HG03521 (cell line): Measurements from ENCODE around the gene SULT1E1.
A peak's percentile ranks its signal among the peaks of the same experiment; 100 is the strongest.
"Not testable (repeated sequence)": the region's sequence is repeated elsewhere in the genome, so short reads cannot be mapped to it uniquely, and the experiment has no call there.

ENCODE experiments used
- ATAC-seq: cut with Tn5 transposase; IDR thresholded peaks from one replicate; pipeline ENCODE4 v1.9.1; 2021; ENCODE audit warnings: mild to moderate bottlenecking, moderate library complexity; ENCODE audit not compliant: unreplicated experiment

The SULT1E1 gene

DNA sequence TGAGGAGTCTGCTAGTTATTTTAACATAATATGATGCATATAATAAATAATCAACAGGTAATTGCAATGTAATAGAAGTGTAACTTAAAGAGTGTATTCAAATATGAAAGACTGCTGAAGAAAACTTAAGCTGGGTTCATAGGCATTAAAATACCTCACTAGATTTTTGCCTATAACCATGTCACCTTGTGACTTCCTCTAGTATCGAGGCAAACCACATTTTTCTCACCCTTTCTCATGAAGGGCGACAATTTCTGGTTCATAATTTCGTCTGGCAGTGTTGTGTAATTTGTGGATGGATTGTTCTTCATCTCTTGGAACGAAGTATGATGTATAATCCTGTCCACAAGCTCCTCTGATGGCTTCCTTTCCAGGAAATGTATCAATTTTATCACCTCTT lies 16.0 kb downstream of the SULT1E1 start:
- no peak for ATAC-seq

DNA sequence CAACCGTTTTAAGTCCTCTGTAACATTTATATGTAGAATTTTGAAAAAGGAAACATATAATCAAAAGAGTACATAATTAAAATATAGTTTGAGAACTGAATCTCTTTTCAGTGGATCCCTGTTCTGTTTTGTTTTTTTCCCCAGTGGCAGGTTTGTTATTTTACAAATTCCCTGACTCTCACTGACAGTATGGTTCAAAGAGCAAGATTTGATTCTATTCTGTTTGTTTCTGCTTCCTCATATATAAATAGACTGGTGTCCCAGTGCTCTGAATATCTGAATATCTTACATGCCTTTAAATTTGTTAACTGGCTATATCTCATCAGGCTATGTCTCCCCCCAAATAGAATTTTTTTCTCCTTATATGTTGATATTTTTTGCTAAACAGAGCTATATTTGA lies 16.6 kb downstream of the SULT1E1 start:
- ATAC-seq: no peak

DNA sequence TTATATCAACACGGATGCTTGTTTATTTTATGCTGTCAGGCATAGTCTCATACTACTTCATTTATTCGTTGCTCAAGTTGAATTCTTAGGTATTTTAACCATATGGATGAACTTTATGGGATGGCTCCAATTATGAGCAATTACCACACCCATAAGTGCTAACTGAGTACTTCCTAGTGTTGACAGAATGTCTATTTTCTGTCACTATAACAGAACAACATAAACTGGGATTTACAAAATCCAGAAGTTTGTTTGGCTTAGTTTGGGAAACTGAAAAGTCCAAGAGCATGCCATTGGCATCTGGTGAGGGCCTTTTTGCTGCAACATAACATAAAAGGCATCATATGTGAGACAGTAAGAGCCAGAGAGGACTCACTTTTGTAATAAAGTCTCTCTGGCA lies 21.0 kb downstream of the SULT1E1 start:
- ATAC-seq: no peak

DNA sequence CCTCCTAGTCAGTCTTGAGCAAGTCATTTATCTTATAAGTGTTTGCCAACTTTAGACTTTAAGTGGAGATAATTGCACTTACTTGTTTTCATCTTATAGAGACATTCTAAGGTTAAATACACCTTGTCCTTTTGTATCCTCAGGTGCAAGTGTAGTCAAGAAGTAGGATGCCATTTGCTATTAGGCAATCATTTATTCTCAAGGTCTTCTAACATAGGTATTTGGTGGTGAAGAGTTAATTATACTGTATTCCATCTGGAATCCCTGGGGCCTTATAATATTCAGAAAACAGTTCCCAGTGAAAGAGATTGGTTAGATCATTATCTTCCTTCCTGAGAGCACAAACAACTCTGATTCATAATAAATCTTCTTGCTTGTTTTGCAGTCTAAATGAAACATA lies 23.7 kb downstream of the SULT1E1 start:
- ATAC-seq: no peak

DNA sequence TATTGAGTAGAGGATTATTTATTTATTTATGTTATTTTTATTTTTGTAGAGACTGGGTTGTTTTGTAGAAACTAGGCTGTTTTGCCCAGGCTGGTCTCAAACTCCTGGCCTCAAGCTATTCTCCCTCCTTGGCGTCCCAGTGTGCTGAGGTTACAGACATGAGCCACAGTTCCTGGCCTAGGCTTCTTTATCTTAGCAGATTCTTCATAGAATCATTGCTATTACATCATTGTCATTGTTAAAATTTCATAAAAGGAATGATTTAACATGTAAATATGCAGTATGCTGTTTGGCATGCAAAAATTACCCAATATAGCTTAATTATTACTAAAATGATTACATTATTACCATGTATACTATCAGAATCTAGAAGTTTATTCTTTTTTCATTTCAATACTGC lies 24.2 kb downstream of the SULT1E1 start:
- no peak for ATAC-seq

DNA sequence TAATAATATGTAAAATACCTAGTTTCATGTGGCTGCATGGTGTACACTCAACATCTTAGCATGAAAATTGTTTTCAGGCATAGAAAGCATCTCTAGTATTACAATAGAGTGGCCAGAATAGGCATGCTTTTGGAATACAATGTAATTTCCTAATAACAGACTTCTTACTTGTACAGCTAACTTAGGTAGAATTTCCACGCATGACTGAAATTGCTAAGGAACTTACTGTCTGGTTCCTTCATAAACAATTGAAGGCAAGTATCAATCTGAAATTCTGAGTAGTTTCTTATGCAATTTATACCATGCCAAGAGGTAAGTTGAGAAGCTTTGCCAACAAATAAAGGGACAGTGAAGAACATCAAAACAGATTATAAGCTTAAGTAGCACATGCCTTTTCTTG lies 26.7 kb downstream of the SULT1E1 start:
- no peak for ATAC-seq

DNA sequence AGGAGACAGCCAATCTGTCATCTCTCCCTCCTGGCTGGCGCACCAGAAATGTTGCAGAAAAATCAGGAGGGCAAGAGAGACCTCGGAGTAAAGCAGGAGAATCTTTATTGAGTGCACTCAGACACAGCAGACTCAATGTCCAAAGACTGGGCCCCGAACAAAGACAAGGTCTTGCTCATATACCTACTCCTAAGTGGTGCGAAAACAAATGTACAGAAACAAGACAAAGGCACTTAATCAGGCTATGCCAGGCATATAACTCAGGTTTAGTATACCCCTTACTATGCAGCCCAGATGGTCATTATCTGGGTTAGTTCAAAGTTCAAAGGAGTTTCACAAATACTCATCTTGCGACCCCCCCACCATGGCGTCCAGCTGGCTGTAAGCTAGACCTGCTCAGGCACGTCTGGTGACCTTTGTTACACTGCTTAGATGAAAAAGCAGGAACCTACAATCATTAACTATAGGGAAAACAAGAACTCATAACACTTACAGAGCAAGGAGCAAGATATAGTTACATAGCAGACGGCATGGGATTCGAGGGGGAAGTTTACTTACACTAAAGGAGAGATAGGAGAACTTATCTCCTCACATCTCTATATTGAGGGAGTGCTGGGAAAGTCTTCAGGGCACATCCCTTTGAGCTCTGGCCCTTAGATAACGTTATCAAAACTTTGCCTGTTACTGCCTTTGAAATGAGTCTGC lies 27.5 kb downstream of the SULT1E1 start:
- no peak for ATAC-seq

DNA sequence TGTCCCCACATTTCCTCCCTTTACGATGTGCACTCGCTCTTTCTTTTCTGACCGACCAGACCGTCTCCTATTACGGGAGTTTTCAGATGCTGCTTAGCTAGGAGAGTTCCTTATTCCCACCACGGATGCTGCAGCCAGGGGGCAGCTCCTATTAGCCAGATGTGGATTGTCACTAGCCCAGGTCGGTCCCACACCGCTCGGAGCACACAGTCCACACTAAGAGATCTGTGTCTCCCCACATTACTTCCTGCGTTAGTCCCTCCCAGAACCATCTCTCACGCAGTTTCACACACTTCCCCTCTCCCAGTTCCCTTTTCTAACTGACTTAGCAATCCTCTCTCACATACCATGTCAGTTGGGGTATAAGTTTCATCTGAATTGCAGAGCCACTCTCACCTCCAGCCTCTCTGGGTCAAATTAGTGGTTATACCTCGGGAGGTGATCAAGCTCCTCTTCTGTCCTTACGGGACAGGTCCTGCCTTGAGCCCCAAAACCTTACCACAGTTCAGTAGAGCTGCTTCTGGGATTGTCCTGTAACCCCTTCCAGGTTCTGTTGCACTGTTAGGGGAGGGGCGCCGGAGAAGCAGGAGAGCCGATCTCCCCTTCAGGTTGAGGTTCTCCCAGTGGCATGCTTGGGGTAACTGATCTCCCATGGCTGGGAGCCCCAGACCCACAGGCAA lies 28.2 kb downstream of the SULT1E1 start:
- ATAC-seq: no peak

DNA sequence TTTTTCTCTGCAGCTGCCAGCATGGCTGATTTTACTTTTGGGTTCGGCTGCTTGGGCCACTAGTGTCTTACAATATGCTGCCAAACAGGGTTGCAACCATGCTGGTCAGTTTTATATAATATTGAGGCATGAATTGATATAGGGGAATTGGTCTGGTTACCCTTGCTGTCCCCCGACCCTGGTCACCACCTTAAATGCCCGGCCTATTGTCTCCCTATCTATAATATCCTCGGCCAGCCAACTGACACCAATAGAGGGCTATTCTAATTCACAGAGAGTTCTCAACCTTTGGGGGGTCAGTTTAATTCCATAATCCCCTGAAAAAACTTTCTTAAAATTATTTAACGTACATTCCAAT lies 28.7 kb downstream of the SULT1E1 start:
- no peak for ATAC-seq

DNA sequence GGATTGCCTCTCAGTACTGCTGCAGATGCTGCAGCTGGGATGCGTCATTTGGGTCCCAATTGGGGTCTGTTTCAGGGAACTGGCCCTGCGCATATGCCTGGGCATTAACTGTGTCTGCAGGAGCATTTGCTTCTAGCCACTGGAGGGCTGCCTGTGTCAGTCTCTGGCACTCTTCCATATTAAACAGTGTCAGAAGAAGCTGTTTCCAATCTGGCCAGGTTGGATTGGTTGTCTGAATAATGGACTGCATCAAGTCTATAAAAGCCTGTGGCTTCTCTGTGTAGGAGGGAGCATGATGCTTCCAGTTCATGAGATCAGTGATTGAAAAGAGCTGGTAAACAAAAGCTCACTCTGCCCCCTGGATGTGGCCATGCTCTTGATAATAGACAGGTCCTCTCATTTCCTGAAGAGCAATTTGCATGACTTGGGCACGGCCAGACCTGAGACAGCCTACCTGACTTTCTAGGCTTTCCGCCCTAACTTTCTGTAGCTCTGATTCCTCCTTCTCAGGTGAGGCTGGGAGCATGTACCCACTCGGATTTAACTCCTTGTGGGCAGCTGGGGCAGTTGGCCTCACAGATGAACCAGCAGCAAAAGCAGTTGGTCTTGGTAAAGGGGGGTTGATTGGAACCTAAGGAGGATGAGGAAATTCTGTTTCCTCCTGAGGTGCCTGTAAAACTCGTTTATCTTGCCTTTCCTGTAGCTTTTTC lies 29.2 kb downstream of the SULT1E1 start:
- ATAC-seq: no peak

DNA sequence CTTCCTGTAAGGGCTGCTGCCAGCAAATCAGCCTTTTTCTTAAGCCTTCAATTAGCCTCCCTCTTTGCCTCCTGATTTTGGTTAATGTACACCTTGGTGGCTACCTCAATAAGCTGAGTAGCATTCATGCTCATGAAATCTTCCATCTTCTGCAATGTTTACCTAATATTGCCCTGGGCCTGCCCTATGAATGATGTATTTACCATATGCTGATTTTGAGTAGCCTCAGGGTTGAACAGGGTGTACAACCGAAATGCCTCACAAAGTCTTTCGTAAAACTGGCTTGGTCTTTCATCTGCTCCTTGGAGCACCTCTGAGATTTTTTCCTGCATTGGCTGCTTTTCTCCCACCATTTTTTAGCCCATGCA lies 29.8 kb downstream of the SULT1E1 start:
- no peak for ATAC-seq

DNA sequence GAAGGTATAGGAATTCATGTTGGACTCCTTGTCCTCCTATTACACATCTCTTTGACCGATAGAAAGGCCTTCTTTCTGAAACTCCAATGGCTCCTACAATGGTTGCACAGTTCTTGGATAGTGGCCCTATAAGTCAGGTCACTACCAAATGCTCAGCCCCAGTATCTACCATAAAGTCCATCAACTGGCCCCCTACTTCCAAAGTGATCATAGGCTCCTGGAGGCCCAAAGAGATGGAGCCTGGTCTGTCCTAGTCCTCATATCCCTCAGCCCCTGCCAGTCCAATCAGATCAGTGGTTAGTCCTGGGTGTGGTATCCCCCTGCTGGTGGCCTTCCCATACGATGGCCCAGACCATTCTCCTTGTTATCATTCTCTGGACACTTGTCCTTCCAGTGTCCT lies 30.3 kb downstream of the SULT1E1 start:
- ATAC-seq: no peak

DNA sequence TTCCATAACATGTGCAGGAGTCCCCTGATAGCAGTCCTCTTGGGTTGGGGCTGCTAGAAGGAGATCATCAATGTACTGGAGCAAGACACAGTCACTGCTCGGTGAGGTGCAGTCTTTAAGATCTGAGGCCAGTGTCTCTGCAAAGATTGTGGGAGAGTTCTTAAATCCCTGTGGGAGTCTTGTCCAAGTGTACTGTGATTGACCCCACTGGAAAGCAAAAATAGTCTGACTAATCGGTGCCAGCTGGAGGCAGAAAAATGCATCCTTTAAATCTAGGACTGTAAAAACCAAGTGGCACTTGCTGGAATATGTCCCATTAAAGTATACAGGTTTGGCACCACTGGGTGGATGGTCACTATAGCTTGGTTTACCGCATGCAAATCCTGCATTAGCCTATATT lies 31.1 kb downstream of the SULT1E1 start:
- ATAC-seq: no peak

DNA sequence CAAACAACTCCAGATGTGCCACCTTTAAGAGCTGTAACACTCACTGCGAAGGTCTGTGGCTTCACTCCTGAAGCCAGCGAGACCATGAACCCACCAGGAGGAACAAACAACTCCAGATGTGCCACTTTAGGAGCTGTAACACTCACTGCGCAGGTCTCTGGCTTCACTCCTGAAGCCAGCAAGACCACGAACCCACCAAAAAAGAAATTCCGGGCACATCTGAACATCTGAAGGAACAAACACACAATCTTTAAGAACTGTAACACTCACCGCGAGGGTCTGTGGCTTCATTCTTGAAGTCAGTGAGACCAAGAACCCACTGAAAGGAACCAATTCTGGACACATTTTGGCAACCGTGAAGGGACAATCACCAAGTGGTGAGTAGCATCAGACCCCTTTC lies 34.9 kb downstream of the SULT1E1 start:
- not testable (repeated sequence) for ATAC-seq

DNA sequence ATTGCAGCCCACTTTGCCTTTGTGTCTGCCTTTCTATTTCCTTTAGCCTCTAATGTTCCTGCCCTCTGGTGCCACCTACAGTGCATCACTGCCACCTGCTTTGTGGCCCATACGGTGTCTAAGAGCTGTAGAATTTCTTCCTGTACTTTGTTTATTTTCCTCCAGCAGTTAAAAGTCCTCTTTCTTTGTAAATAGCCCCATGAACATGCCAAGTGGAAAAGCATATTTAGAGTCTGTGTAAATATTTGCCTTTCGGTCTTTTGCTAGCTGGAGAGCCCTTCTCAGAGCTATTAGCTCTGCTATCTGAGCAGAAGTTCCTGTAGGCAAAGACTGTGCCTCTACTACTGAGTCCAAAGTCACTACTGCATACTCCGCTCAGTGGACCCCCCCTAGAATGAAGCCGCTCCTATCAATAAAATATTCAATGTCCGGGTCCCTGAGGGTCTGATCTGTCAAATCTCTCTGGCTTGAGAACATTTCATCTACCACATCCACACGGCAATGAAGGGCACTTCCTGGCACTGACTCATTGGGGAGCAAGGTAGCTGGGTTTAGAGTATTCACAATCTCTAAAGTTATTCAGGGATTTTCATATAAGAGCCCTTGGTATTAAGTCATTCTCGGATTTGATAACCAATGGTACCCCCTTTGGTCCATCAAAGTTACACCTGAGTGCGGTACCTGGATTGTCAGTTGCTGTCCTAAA lies 36.3 kb downstream of the SULT1E1 start:
- peak; percentile 82 for ATAC-seq

DNA sequence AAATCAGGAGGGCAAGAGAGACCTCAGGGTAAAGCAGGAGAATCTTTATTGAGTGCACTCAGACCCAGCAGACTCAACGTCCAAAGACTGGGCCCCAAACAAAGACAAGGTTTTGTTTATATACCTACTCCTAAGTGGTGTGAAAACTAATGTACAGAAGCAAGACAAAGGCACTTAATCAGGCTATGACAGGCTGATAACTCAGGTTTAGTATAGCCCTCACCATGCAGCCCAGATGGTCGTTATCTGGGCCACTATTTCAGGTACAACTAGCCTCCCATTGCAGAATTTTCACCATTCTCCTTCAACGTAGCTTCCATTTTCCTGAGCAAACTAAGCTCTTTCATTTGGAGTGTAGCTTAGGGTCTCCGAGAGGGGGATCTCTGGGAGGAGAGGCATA lies 36.9 kb downstream of the SULT1E1 start:
- ATAC-seq: no peak

DNA sequence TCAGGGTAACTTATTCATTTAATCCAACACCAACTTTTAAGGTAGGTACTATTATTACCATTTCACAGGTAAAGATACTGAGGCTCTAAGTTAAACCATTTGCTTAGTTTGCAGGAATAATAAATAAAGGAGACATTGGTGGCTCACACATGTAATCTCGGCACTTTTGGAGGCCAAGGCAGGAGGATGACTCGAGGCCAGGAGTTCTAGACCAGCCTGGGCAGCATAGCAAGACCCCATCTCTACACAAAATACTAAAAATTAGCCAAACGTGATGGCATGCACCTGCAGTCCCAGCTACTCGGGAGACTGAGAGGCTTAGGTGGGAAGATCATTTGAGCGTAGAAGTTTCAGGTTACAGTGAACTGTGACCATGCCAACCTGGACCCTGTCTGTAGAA lies 37.7 kb downstream of the SULT1E1 start:
- no peak for ATAC-seq

DNA sequence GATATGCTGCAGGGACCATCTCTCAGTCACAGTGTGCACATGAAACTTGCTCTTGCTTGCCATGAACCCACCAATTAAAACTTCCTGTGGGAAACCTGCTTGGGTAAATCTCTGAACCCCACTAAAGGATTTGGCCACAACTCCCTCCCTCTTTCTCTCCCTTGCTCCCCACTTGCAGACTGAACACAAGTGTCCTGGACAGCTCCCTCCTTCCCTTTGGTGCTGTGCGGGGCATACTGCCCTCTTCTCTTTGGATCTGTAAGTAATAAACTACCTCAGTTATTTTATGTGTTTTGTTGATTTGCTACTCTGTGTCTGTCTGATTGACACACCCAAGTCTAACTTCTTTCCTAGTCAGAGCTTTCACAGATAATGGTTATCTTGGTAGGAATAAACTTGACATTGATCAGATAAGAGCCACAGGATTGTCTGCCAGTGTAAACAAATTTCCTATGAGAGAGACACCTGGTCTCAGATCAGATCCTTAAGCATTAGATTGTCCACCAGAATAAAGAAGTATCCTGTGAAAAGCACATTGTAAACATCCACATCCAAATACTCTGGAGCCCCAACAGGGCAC lies 41.8 kb downstream of the SULT1E1 start:
- ATAC-seq: no peak

DNA sequence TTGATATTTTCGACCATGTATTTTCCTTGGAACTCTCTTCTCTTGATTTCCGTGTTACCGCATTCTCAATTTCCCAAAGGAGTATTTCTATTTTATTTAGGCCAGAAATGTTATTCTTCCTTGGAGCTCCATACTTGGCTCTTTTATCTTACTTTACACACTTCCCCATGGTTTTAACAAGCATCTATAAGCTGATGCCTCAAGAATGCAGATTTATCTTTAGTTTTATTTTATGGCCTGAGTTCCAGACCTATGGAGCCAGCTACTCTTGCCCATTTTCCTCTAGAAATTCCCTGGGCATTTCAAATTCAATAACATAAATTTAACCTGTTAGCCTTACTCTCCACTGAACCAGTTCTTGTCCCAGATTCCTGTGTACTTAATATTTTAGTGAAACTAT lies 43.7 kb downstream of the SULT1E1 start:
- ATAC-seq: no peak

DNA sequence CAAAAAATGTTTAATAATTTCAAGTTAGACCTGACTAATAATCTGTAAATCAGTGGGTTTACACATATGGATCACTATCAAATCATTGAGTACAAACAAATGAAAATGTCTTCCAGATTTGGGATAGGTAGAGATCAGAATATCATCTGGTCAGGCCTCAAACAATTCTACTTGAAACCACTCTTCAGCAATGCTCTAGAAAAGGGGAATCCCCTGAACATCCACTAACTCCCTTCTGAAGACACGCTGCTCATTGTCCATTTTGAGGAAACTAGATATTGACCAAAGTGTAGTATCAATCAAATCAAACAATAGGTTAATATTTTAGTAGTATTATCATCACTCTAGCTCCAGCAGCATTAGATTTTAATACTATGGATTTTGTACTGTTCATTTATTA lies 46.3 kb downstream of the SULT1E1 start:
- no peak for ATAC-seq

DNA sequence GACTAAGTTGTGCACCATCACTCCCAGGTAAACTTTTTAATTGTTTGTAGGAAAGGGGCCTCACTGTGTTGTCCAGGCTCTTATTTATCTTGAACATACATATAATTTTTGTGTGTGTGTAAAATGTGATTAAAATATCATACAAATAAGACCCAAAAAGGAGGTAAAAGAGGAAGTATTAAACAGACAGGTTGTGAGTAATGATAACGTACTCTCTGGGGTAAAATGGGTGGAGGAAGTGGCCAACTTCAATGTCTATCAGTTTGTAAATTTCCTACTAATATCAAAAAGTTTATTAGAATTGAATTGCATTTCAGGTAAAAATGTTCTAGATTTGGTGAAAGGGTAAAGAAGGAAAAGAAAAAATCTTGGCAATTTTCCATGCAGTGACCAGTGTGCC lies 48.8 kb downstream of the SULT1E1 start:
- ATAC-seq: no peak
